Testis (tissue), 3 donors: Measurements from ENCODE around the gene PLB1. TPM values are rescaled to one million over a fixed set of nuclear protein-coding genes. Genes with fewer than 3 reads are reported as not detected.

ENCODE experiments used
- DNase-seq: peaks from one replicate; pipeline ENCODE4 v3.0.0-alpha.2; 2019
- H3K27ac ChIP-seq, 2 donors: fragments of 200-600 bp; sonication (generic); one replicate each; pipeline ENCODE4 v1.5.1; 2019
- H3K27me3 ChIP-seq: fragments of 200-600 bp; sonication (generic); one replicate; pipeline ENCODE4 v1.5.1; 2019
- H3K36me3 ChIP-seq: fragments of 200-600 bp; sonication (generic); one replicate; pipeline ENCODE4 v1.5.1; 2017; ENCODE audit warnings: low read depth; ENCODE audit errors: missing control alignments
- H3K4me1 ChIP-seq: fragments of 200-600 bp; sonication (generic); one replicate; pipeline ENCODE4 v1.5.1; 2019
- H3K4me3 ChIP-seq, 2 donors: fragments of 200-600 bp; sonication (generic); one replicate each; pipeline ENCODE4 v1.5.1; 2017 to 2019
- H3K9me3 ChIP-seq: fragments of 200-600 bp; sonication (generic); one replicate; pipeline ENCODE4 v1.5.1; 2017
- CTCF ChIP-seq, 3 experiments: fragments of 450-650 bp in 2 of 3; fragments of 200-600 bp in 1 of 3; sonication (generic) in 1 of 3; IDR thresholded peaks; one replicate each; pipeline ENCODE4 v1.5.1; 2016 to 2019; ENCODE audit warnings: antibody characterized with exemption in 3 of 3, mild to moderate bottlenecking in 2 of 3, moderate library complexity in 1 of 3
- POLR2A ChIP-seq: fragments of 450-650 bp; IDR thresholded peaks from one replicate; pipeline ENCODE4 v1.6.1; 2017; ENCODE audit warnings: antibody characterized with exemption, mild to moderate bottlenecking, moderate library complexity
- WGBS, 2 donors: methylation state at CpG; one replicate each; pipeline ENCODE4 v1.1.5; 2018; 5-methylcytosine and 5-hydroxymethylcytosine counted together
- intact Hi-C: fragments of 100-400 bp; cut with DNase I; formaldehyde crosslinking; loops from one replicate; pipeline ENCODE4 v1.15.1; 2023; ENCODE audit warnings: low total_unique reads
- polyA plus RNA-seq: library from polyadenylated mRNA; stranded (reverse); fragments of 350-450 nt; fragmentation: Illumina TruSeq; extraction: RNeasy Lipid Tissue Mini Kit (QIAGEN cat#74804); gene quantifications from one replicate; pipeline ENCODE4 v1.2.3, GENCODE V29; 2014; ENCODE audit warnings: low read depth, low replicate concordance; ENCODE audit not compliant: insufficient read depth
- total RNA-seq, 2 donors: library from RNA; depleted of rRNA; stranded (reverse); fragments of >200 nt; gene quantifications; one replicate each; pipeline ENCODE4 v1.2.3, GENCODE V29; 2016

Gene PLB1
- total and polyA plus RNA-seq, 3 donors from 2014 or later = 7.6 to 10.9 (median 10.4) TPM

GRCh38 chr2:28544036-28544346, 48.1 kb downstream of the PLB1 start:
- no peaks in the 10 kb centered on the region for H3K36me3 ChIP-seq
- no peaks in the 10 kb centered on the region for H3K4me1 ChIP-seq
- DNase-seq = no peak
- intact Hi-C loops = no loop called here
- TF ChIP-seq CTCF (IDR thresholded peaks at IDR 0.05) (no peak), POLR2A (no peak)
- WGBS, 2 donors = 82 to 89% methylated on average over 5 of the region's 5 CpGs
- no peaks in the 10 kb centered on the region for H3K27me3 ChIP-seq
- no peaks in the 10 kb centered on the region for H3K9me3 ChIP-seq
- H3K4me3 ChIP-seq = no peak overlapping the region
- H3K27ac ChIP-seq = no peak overlapping the region

GRCh38 chr2:28544405-28544921, 48.6 kb downstream of the PLB1 start:
- DNase-seq = peak; percentile 54
- Histone ChIP-seq H3K27ac (no peak overlapping the region), H3K4me3 (no peak overlapping the region), H3K4me1 (no peaks in the 10 kb centered on the region), H3K27me3 (no peaks in the 10 kb centered on the region), H3K9me3 (no peaks in the 10 kb centered on the region), H3K36me3 (no peaks in the 10 kb centered on the region)
- TF ChIP-seq CTCF (IDR thresholded peaks at IDR 0.05) (no peak), POLR2A (no peak)
- WGBS, 2 donors = 60 to 66% methylated on average over 8 of the region's 8 CpGs
- intact Hi-C loops = no loop called here

- no peak overlapping the region for H3K4me3 ChIP-seq
- TF ChIP-seq CTCF (IDR thresholded peaks at IDR 0.05) (no peak), POLR2A (no peak)
- no peaks in the 10 kb centered on the region for H3K27me3 ChIP-seq
- no peaks in the 10 kb centered on the region for H3K9me3 ChIP-seq
- H3K4me1 ChIP-seq = no peaks in the 10 kb centered on the region
- intact Hi-C loops = no loop called here
- H3K27ac ChIP-seq = no peak overlapping the region
- peak; percentile 34 for DNase-seq
- no peaks in the 10 kb centered on the region for H3K36me3 ChIP-seq
- 72 to 77% methylated on average over 17 to 18 of the region's 18 CpGs for WGBS, 2 donors
Observed at GRCh38 chr2:28544922-28545589, 49.2 kb downstream of the PLB1 start.

- DNase-seq = no peak
- Histone ChIP-seq H3K9me3 (no peaks in the 10 kb centered on the region), H3K4me3 (no peak overlapping the region), H3K4me1 (no peaks in the 10 kb centered on the region), H3K27me3 (no peaks in the 10 kb centered on the region), H3K36me3 (no peaks in the 10 kb centered on the region), H3K27ac (no peak overlapping the region)
- intact Hi-C loops = no loop called here
- no peak for TF ChIP-seq POLR2A
- no peak for TF ChIP-seq CTCF (IDR thresholded peaks at IDR 0.05)
- 79 to 90% methylated on average over 4 to 9 of the region's 9 CpGs for WGBS, 2 donors
Observed at GRCh38 chr2:28545590-28546200, 49.8 kb downstream of the PLB1 start.

GRCh38 chr2:28546242-28546641, 50.4 kb downstream of the PLB1 start:
- DNase-seq = no peak
- Histone ChIP-seq H3K4me3 (no peak overlapping the region), H3K27me3 (no peaks in the 10 kb centered on the region), H3K27ac (no peak overlapping the region), H3K9me3 (no peaks in the 10 kb centered on the region), H3K36me3 (no peaks in the 10 kb centered on the region), H3K4me1 (no peaks in the 10 kb centered on the region)
- TF ChIP-seq CTCF (IDR thresholded peaks at IDR 0.05) (no peak), POLR2A (no peak)
- intact Hi-C loops = no loop called here
- 34 to 38% methylated on average over 3 to 7 of the region's 7 CpGs for WGBS, 2 donors
